DOHH2 (cell line): ENCODE results near the gene NALCN.

ENCODE experiments used
- H3F3A ChIP-seq: fragments of 200-600 bp; sonication (generic), shearing (Covaris generic); 2 replicates; pipeline ENCODE4 v1.6.0; 2016; ENCODE audit warnings: antibody characterized with exemption, mild to moderate bottlenecking; ENCODE audit not compliant: control insufficient read depth, insufficient read depth
- H3K27ac ChIP-seq: fragments of 200-600 bp; sonication (generic); 2 replicates; pipeline ENCODE4 v1.5.1; 2014; ENCODE audit warnings: low read depth, mild to moderate bottlenecking, low read length, moderate library complexity
- H3K27me3 ChIP-seq: fragments of 200-600 bp; sonication (generic); 2 replicates; pipeline ENCODE4 v1.6.1; 2014; ENCODE audit warnings: mild to moderate bottlenecking, low read length, mixed read lengths; ENCODE audit not compliant: control insufficient read depth
- H3K36me3 ChIP-seq: fragments of 200-600 bp; sonication (generic); 2 replicates; pipeline ENCODE4 v1.6.1; 2014; ENCODE audit warnings: mild to moderate bottlenecking, low read length, moderate library complexity, mixed read lengths; ENCODE audit not compliant: control insufficient read depth
- H3K4me1 ChIP-seq: fragments of 200-600 bp; sonication (generic); 2 replicates; pipeline ENCODE4 v1.6.1; 2014; ENCODE audit warnings: mild to moderate bottlenecking, low read length, mixed read lengths; ENCODE audit not compliant: control insufficient read depth
- H3K4me2 ChIP-seq: fragments of 200-600 bp; sonication (generic); 2 replicates; pipeline ENCODE4 v1.6.0; 2014; ENCODE audit warnings: mild to moderate bottlenecking, low read length, moderate library complexity
- H3K4me3 ChIP-seq: fragments of 200-600 bp; sonication (generic); 2 replicates; pipeline ENCODE4 v1.5.1; 2014; ENCODE audit warnings: mild to moderate bottlenecking, low read length, mixed read lengths
- H3K79me2 ChIP-seq: fragments of 200-600 bp; sonication (generic); 2 replicates; pipeline ENCODE4 v1.6.1; 2014; ENCODE audit warnings: mild to moderate bottlenecking, low read length, mixed read lengths; ENCODE audit not compliant: control insufficient read depth
- H3K9me2 ChIP-seq: fragments of 200-600 bp; sonication (generic); replicated peaks from 2 replicates; pipeline ENCODE4 v1.6.1; 2014; ENCODE audit warnings: mild to moderate bottlenecking, low read length, mixed read lengths; ENCODE audit not compliant: control insufficient read depth
- H3K9me3 ChIP-seq: fragments of 200-600 bp; sonication (generic); 2 replicates; pipeline ENCODE4 v1.6.1; 2014; ENCODE audit warnings: antibody characterized with exemption, low read length, mixed read lengths; ENCODE audit not compliant: control insufficient read depth, insufficient read depth
- H4K20me1 ChIP-seq: fragments of 200-600 bp; sonication (generic); 2 replicates; pipeline ENCODE4 v1.6.0; 2014; ENCODE audit warnings: low read depth, mild to moderate bottlenecking, antibody characterized with exemption, low read length, moderate library complexity; ENCODE audit not compliant: control insufficient read depth, insufficient read depth
- CTCF ChIP-seq: fragments of 200-600 bp; sonication (generic); IDR thresholded peaks from one replicate; pipeline ENCODE4 v1.5.1; 2014; ENCODE audit warnings: antibody characterized with exemption, mild to moderate bottlenecking, low read depth, low read length; ENCODE audit not compliant: poor library complexity, severe bottlenecking
- EZH2phosphoT487 ChIP-seq: fragments of 200-600 bp; sonication (generic); IDR thresholded peaks from 2 replicates; pipeline ENCODE4 v1.6.1; 2017; ENCODE audit warnings: borderline replicate concordance, mild to moderate bottlenecking, antibody characterized with exemption, low read length, moderate library complexity, mixed read lengths

Gene NALCN

GRCh38 chr13:101397742-101398141 lies 18.6 kb downstream of the NALCN start:
- H3K4me2 ChIP-seq, result no peak overlapping the region
- no peaks in the 10 kb centered on the region for H4K20me1 ChIP-seq
- no peak for TF ChIP-seq CTCF
- no peak for TF ChIP-seq EZH2phosphoT487
- no peaks in the 10 kb centered on the region for H3K27me3 ChIP-seq
- H3K9me2 ChIP-seq, result no peaks in the 10 kb centered on the region
- no peaks in the 10 kb centered on the region for H3F3A ChIP-seq
- no peak overlapping the region for H3K4me3 ChIP-seq
- no peaks in the 10 kb centered on the region for H3K4me1 ChIP-seq
- no peaks in the 10 kb centered on the region for H3K36me3 ChIP-seq
- no peaks in the 10 kb centered on the region for H3K9me3 ChIP-seq
- H3K27ac ChIP-seq, result no peak overlapping the region
- no peaks in the 10 kb centered on the region for H3K79me2 ChIP-seq

GRCh38 chr13:101394605-101395004 lies 21.7 kb downstream of the NALCN start:
- H3K79me2 ChIP-seq, result no peaks in the 10 kb centered on the region

GRCh38 chr13:101393140-101393539 lies 23.2 kb downstream of the NALCN start:
- no peak for TF ChIP-seq CTCF
- TF ChIP-seq EZH2phosphoT487, result no peak
- Histone ChIP-seq H3K27ac (no peak overlapping the region), H3K4me1 (no peaks in the 10 kb centered on the region)

More at GRCh38 chr13:101394605-101395004, 21.7 kb downstream of the NALCN start:
- Histone ChIP-seq H3K4me2 (no peak overlapping the region), H3K36me3 (no peaks in the 10 kb centered on the region), H3F3A (no peaks in the 10 kb centered on the region), H3K27me3 (no peaks in the 10 kb centered on the region), H3K9me2 (no peaks in the 10 kb centered on the region), H3K9me3 (no peaks in the 10 kb centered on the region), H4K20me1 (no peaks in the 10 kb centered on the region), H3K27ac (no peak overlapping the region), H3K4me1 (no peaks in the 10 kb centered on the region), H3K4me3 (no peak overlapping the region)
- TF ChIP-seq EZH2phosphoT487, result no peak
- TF ChIP-seq CTCF, result no peak

GRCh38 chr13:101390461-101390860 lies 25.8 kb downstream of the NALCN start:
- TF ChIP-seq CTCF, result no peak
- no peak for TF ChIP-seq EZH2phosphoT487
- Histone ChIP-seq H3K27ac (no peak overlapping the region), H3F3A (no peaks in the 10 kb centered on the region), H3K9me3 (no peaks in the 10 kb centered on the region), H4K20me1 (no peaks in the 10 kb centered on the region), H3K36me3 (no peaks in the 10 kb centered on the region), H3K79me2 (no peaks in the 10 kb centered on the region), H3K4me3 (no peak overlapping the region), H3K4me2 (no peak overlapping the region), H3K4me1 (no peaks in the 10 kb centered on the region), H3K27me3 (no peaks in the 10 kb centered on the region), H3K9me2 (no peaks in the 10 kb centered on the region)

More at GRCh38 chr13:101393140-101393539, 23.2 kb downstream of the NALCN start:
- Histone ChIP-seq H4K20me1 (no peaks in the 10 kb centered on the region), H3F3A (no peaks in the 10 kb centered on the region), H3K27me3 (no peaks in the 10 kb centered on the region), H3K36me3 (no peaks in the 10 kb centered on the region), H3K4me2 (no peak overlapping the region), H3K9me3 (no peaks in the 10 kb centered on the region), H3K9me2 (no peaks in the 10 kb centered on the region), H3K79me2 (no peaks in the 10 kb centered on the region), H3K4me3 (no peak overlapping the region)
